Activated T-helper 17 cell treated with anti-CD3 and anti-CD28 coated beads, Interleukin-2, amount 50 U/mL, for 72 hours (primary cell): Measurements from ENCODE around the gene MAP7. TPM values are rescaled to one million over a fixed set of nuclear protein-coding genes. Genes with fewer than 3 reads are reported as not detected.
"Not testable (repeated sequence)": the region's sequence is repeated elsewhere in the genome, so short reads cannot be mapped to it uniquely, and the experiment has no call there.

ENCODE experiments used
- ATAC-seq: fragments of 150-1000 bp; cut with Tn5 transposase; replicated peaks from 2 replicates; pipeline ENCODE4 v1.10.0; 2021; ENCODE audit warnings: mild to moderate bottlenecking, moderate library complexity
- H3K27ac Mint-ChIP-seq: one replicate; pipeline ENCODE4 v1.8.0; 2022; ENCODE audit warnings: mixed read lengths
- H3K27me3 Mint-ChIP-seq: one replicate; pipeline ENCODE4 v1.8.0; 2022; ENCODE audit warnings: mixed read lengths
- H3K36me3 Mint-ChIP-seq: one replicate; pipeline ENCODE4 v1.8.0; 2022; ENCODE audit warnings: low read depth, mild to moderate bottlenecking, mixed read lengths
- H3K4me1 Mint-ChIP-seq: one replicate; pipeline ENCODE4 v1.8.0; 2022; ENCODE audit warnings: mixed read lengths
- H3K4me3 Mint-ChIP-seq: one replicate; pipeline ENCODE4 v1.8.0; 2022; ENCODE audit warnings: mild to moderate bottlenecking, mixed read lengths
- H3K9me3 Mint-ChIP-seq: one replicate; pipeline ENCODE4 v1.8.0; 2022; ENCODE audit warnings: mixed read lengths
- total RNA-seq, 2 donors: library from RNA; stranded (reverse); gene quantifications; one replicate each; pipeline ENCODE4 v1.2.3, GENCODE V29; 2022

MAP7 gene
- total RNA-seq, 2 donors from 2014 or later: 0.76 to 1.2 TPM

GRCh38 chr6:136410201-136411024 is 139.8 kb downstream of the MAP7 start:
- ATAC-seq: peak; percentile 75
- no peak overlapping the region for H3K4me3 Mint-ChIP-seq
- peaks cover 14% of the 10 kb centered on the region for H3K27me3 Mint-ChIP-seq

GRCh38 chr6:136409597-136409996 is 140.6 kb downstream of the MAP7 start:
- H3K36me3 Mint-ChIP-seq: no peaks in the 10 kb centered on the region
- peaks cover 19% of the 10 kb centered on the region for H3K27me3 Mint-ChIP-seq
- peak; percentile 55 for ATAC-seq
- H3K4me3 Mint-ChIP-seq: no peak overlapping the region
- no peaks in the 10 kb centered on the region for H3K4me1 Mint-ChIP-seq
- no peak overlapping the region for H3K27ac Mint-ChIP-seq
- H3K9me3 Mint-ChIP-seq: no peaks in the 10 kb centered on the region

More at GRCh38 chr6:136410201-136411024, 139.8 kb downstream of the MAP7 start:
- H3K36me3 Mint-ChIP-seq: no peaks in the 10 kb centered on the region
- no peaks in the 10 kb centered on the region for H3K9me3 Mint-ChIP-seq
- no peaks in the 10 kb centered on the region for H3K4me1 Mint-ChIP-seq
- no peak overlapping the region for H3K27ac Mint-ChIP-seq

GRCh38 chr6:136408204-136408603 is 142.0 kb downstream of the MAP7 start:
- peaks cover 19% of the 10 kb centered on the region for H3K27me3 Mint-ChIP-seq
- no peaks in the 10 kb centered on the region for H3K4me1 Mint-ChIP-seq
- no peak overlapping the region for H3K27ac Mint-ChIP-seq
- H3K36me3 Mint-ChIP-seq: no peaks in the 10 kb centered on the region
- no peak overlapping the region for H3K4me3 Mint-ChIP-seq
- ATAC-seq: no peak
- H3K9me3 Mint-ChIP-seq: no peaks in the 10 kb centered on the region

- no peak for ATAC-seq
- Mint-ChIP-seq H3K4me1 (no peaks in the 10 kb centered on the region), H3K36me3 (no peaks in the 10 kb centered on the region), H3K9me3 (peaks cover 5% of the 10 kb centered on the region), H3K27ac (no peak overlapping the region), H3K4me3 (no peak overlapping the region), H3K27me3 (peaks cover 19% of the 10 kb centered on the region)
Measured at GRCh38 chr6:136405420-136406029, 144.7 kb downstream of the MAP7 start.

- ATAC-seq: no peak
- Mint-ChIP-seq H3K9me3 (peaks cover 6% of the 10 kb centered on the region), H3K27ac (no peak overlapping the region), H3K27me3 (peaks cover 19% of the 10 kb centered on the region), H3K4me1 (no peaks in the 10 kb centered on the region), H3K4me3 (no peak overlapping the region), H3K36me3 (no peaks in the 10 kb centered on the region)
Measured at GRCh38 chr6:136404627-136405419, 145.4 kb downstream of the MAP7 start.

GRCh38 chr6:136404007-136404406 is 146.2 kb downstream of the MAP7 start:
- no peak for ATAC-seq
- Mint-ChIP-seq H3K4me3 (no peak overlapping the region), H3K4me1 (no peaks in the 10 kb centered on the region), H3K36me3 (no peaks in the 10 kb centered on the region), H3K27ac (no peak overlapping the region), H3K9me3 (peaks cover 6% of the 10 kb centered on the region), H3K27me3 (peaks cover 13% of the 10 kb centered on the region)

GRCh38 chr6:136403110-136403980 is 146.9 kb downstream of the MAP7 start:
- no peak for ATAC-seq
- Mint-ChIP-seq H3K27ac (no peak overlapping the region), H3K9me3 (peaks cover 6% of the 10 kb centered on the region)

GRCh38 chr6:136401749-136402148 is 148.5 kb downstream of the MAP7 start:
- Mint-ChIP-seq H3K4me1 (no peaks in the 10 kb centered on the region), H3K36me3 (no peaks in the 10 kb centered on the region), H3K27me3 (peaks cover 8% of the 10 kb centered on the region), H3K27ac (no peak overlapping the region), H3K9me3 (peaks cover 6% of the 10 kb centered on the region), H3K4me3 (no peak overlapping the region)
- ATAC-seq: no peak

More at GRCh38 chr6:136403110-136403980, 146.9 kb downstream of the MAP7 start:
- Mint-ChIP-seq H3K27me3 (peaks cover 13% of the 10 kb centered on the region), H3K36me3 (no peaks in the 10 kb centered on the region), H3K4me1 (no peaks in the 10 kb centered on the region), H3K4me3 (no peak overlapping the region)

GRCh38 chr6:136401236-136401635 is 149.0 kb downstream of the MAP7 start:
- ATAC-seq, H3K9me3 Mint-ChIP-seq, H3K27ac Mint-ChIP-seq, H3K4me3 Mint-ChIP-seq, H3K36me3 Mint-ChIP-seq, H3K4me1 Mint-ChIP-seq, H3K27me3 Mint-ChIP-seq: not testable (repeated sequence)

GRCh38 chr6:136398453-136398852 is 151.8 kb downstream of the MAP7 start:
- H3K4me3 Mint-ChIP-seq: no peak overlapping the region
- ATAC-seq: no peak

GRCh38 chr6:136396908-136397307 is 153.3 kb downstream of the MAP7 start:
- H3K4me3 Mint-ChIP-seq: no peak overlapping the region
- no peaks in the 10 kb centered on the region for H3K4me1 Mint-ChIP-seq
- H3K9me3 Mint-ChIP-seq: peaks cover 6% of the 10 kb centered on the region
- no peak for ATAC-seq
- no peak overlapping the region for H3K27ac Mint-ChIP-seq
- H3K36me3 Mint-ChIP-seq: no peaks in the 10 kb centered on the region
- peaks cover 3% of the 10 kb centered on the region for H3K27me3 Mint-ChIP-seq

More at GRCh38 chr6:136398453-136398852, 151.8 kb downstream of the MAP7 start:
- Mint-ChIP-seq H3K27ac (no peak overlapping the region), H3K9me3 (peaks cover 6% of the 10 kb centered on the region), H3K36me3 (no peaks in the 10 kb centered on the region), H3K4me1 (no peaks in the 10 kb centered on the region), H3K27me3 (peaks cover 3% of the 10 kb centered on the region)

- not testable (repeated sequence) for ATAC-seq, H3K27ac Mint-ChIP-seq, H3K36me3 Mint-ChIP-seq, H3K4me1 Mint-ChIP-seq, H3K27me3 Mint-ChIP-seq, H3K4me3 Mint-ChIP-seq, H3K9me3 Mint-ChIP-seq
Measured at GRCh38 chr6:136390959-136391358, 159.3 kb downstream of the MAP7 start.

GRCh38 chr6:136387316-136387715 is 162.9 kb downstream of the MAP7 start:
- Mint-ChIP-seq H3K4me3 (no peak overlapping the region), H3K27me3 (no peaks in the 10 kb centered on the region), H3K4me1 (no peaks in the 10 kb centered on the region), H3K27ac (no peak overlapping the region), H3K36me3 (no peaks in the 10 kb centered on the region), H3K9me3 (no peaks in the 10 kb centered on the region)
- ATAC-seq: no peak
